ENCODE results near the gene ACTN1.

ACTN1 gene

GRCh38 chr14:68932231-68932630 is 46.9 kb downstream of the ACTN1 start:
- DNase-seq = no peak

GRCh38 chr14:68931474-68932051 is 47.5 kb downstream of the ACTN1 start:
- DNase-seq = no peak

GRCh38 chr14:68931063-68931462 is 48.0 kb downstream of the ACTN1 start:
- DNase-seq = no peak

GRCh38 chr14:68929623-68930307 is 49.3 kb downstream of the ACTN1 start:
- DNase-seq = no peak

- DNase-seq = no peak
Measured at GRCh38 chr14:68928770-68929550, 50.1 kb downstream of the ACTN1 start.

GRCh38 chr14:68927956-68928675 is 51.0 kb downstream of the ACTN1 start:
- no peak for DNase-seq

GRCh38 chr14:68927089-68927488 is 52.0 kb downstream of the ACTN1 start:
- no peak for DNase-seq

- no peak for DNase-seq
Measured at GRCh38 chr14:68926236-68926635, 52.9 kb downstream of the ACTN1 start.

- no peak for DNase-seq
Measured at GRCh38 chr14:68925373-68925772, 53.7 kb downstream of the ACTN1 start.

GRCh38 chr14:68924186-68925158 is 54.6 kb downstream of the ACTN1 start:
- peak; percentile 14 for DNase-seq

- no peak for DNase-seq
Measured at GRCh38 chr14:68922886-68923285, 56.2 kb downstream of the ACTN1 start.

- DNase-seq = no peak
Measured at GRCh38 chr14:68922201-68922621, 56.9 kb downstream of the ACTN1 start.

- no peak for DNase-seq
Measured at GRCh38 chr14:68921666-68922065, 57.4 kb downstream of the ACTN1 start.

GRCh38 chr14:68921049-68921448 is 58.1 kb downstream of the ACTN1 start:
- no peak for DNase-seq

- DNase-seq = no peak
Measured at GRCh38 chr14:68919129-68919927, 59.8 kb downstream of the ACTN1 start.

GRCh38 chr14:68918612-68919011 is 60.5 kb downstream of the ACTN1 start:
- no peak for DNase-seq

- DNase-seq = no peak
Measured at GRCh38 chr14:68916358-68916941, 62.7 kb downstream of the ACTN1 start.

GRCh38 chr14:68913516-68913915 is 65.6 kb downstream of the ACTN1 start:
- no peak for DNase-seq

- peak; percentile 38 for DNase-seq
Measured at GRCh38 chr14:68911594-68912227, 67.4 kb downstream of the ACTN1 start.

- no peak for DNase-seq
Measured at GRCh38 chr14:68910540-68910939, 68.6 kb downstream of the ACTN1 start.
